Uterus (tissue), 4 donors: ENCODE results near the gene SLC5A4. TPM values are rescaled to one million over a fixed set of nuclear protein-coding genes. Genes with fewer than 3 reads are reported as not detected.

ENCODE experiments used
- DNase-seq, 2 donors: peaks; one replicate each; pipeline ENCODE4 v3.0.0-alpha.2; 2019 to 2020
- H3K27ac ChIP-seq, 2 donors: fragments of 200-600 bp; sonication (generic); 1 replicate in 1 of 2; 2 replicates in 1 of 2; pipeline ENCODE4 v1.5.1; 2016 to 2018
- H3K27me3 ChIP-seq, 2 donors: fragments of 200-600 bp; sonication (generic); one replicate each; pipeline ENCODE4 v1.5.1; 2018 to 2019; ENCODE audit warnings: control low read depth in 1 of 2
- H3K36me3 ChIP-seq, 2 donors: fragments of 200-600 bp; sonication (generic); one replicate each; pipeline ENCODE4 v1.5.1; 2019; ENCODE audit warnings: control low read depth in 1 of 2
- H3K4me1 ChIP-seq, 2 donors: fragments of 200-600 bp; sonication (generic); one replicate each; pipeline ENCODE4 v1.5.1; 2018 to 2019; ENCODE audit warnings: control low read depth in 1 of 2
- H3K4me3 ChIP-seq, 2 donors: fragments of 200-600 bp; sonication (generic); 1 replicate in 1 of 2; 2 replicates in 1 of 2; pipeline ENCODE4 v1.5.1; 2018 to 2019; ENCODE audit warnings: mild to moderate bottlenecking in 1 of 2
- H3K9me3 ChIP-seq, 2 donors: fragments of 200-600 bp; sonication (generic); one replicate each; pipeline ENCODE4 v1.5.1; 2019; ENCODE audit warnings: control low read depth in 1 of 2
- POLR2A ChIP-seq, 2 donors: fragments of 450-650 bp; IDR thresholded peaks; one replicate each; pipeline ENCODE4 v1.6.1; 2016; ENCODE audit warnings: antibody characterized with exemption in 2 of 2, mild to moderate bottlenecking in 1 of 2, moderate library complexity in 1 of 2
- intact Hi-C: fragments of 100-400 bp; cut with DNase I; formaldehyde crosslinking; loops from one replicate; pipeline ENCODE4 v1.15.1; 2023; ENCODE audit warnings: low total_unique reads
- small RNA-seq: library from RNA; depleted of rRNA; stranded (forward); fragments of <200 nt; gene quantifications from one replicate; pipeline ENCODE3, GENCODE V24; 2016
- total RNA-seq, 4 donors: library from RNA; depleted of rRNA in 3 of 4; stranded (reverse); fragments of >200 nt in 3 of 4; gene quantifications; one replicate each; pipeline versions ENCODE4 v1.1.0 to v1.2.4, GENCODE V29; 2014 to 2023
- TF ChIP-seq, protein P1 (sequence below), 4 experiments: fragments of 200-600 bp in 2 of 4; fragments of 450-650 bp in 2 of 4; sonication (generic) in 2 of 4; IDR thresholded peaks; one replicate each; pipeline ENCODE4 v1.5.1; 2016 to 2019; ENCODE audit warnings: antibody characterized with exemption in 4 of 4, mild to moderate bottlenecking in 2 of 4, moderate library complexity in 1 of 4
- donor health status: DM: yes; HTN: yes; CAD: no.

The SLC5A4 gene
- total RNA-seq, 4 donors from 2014 or later, result 4.7 to 4.9 TPM; not detected in 2

DNA sequence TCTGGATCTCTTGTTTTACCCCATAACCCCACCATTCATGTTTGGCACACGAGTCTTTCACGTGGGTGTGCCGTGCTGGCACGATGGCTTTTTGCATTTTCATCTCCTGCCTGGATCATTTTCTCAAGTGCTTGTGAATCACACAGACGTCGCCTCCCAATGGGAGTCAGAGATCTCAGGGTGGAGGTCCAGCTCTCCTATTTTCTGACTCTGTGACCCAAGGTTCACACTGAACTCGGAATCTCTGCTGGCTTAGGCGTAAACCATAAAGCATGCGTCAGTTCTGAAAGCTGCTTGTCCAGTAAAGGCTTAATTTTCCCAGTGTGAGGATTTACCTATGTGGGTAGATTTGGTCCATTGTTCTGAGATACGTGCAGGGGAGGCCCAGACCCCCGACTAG, 80.0 kb downstream of the SLC5A4 start:
- H3K4me3 ChIP-seq, result no peak overlapping the region
- intact Hi-C loops, result no loop called here
- H3K27ac ChIP-seq, result no peak overlapping the region
- no peak for DNase-seq
- H3K27me3 ChIP-seq, result no peaks in the 10 kb centered on the region
- H3K9me3 ChIP-seq, result no peaks in the 10 kb centered on the region
- TF ChIP-seq, protein P1, sequence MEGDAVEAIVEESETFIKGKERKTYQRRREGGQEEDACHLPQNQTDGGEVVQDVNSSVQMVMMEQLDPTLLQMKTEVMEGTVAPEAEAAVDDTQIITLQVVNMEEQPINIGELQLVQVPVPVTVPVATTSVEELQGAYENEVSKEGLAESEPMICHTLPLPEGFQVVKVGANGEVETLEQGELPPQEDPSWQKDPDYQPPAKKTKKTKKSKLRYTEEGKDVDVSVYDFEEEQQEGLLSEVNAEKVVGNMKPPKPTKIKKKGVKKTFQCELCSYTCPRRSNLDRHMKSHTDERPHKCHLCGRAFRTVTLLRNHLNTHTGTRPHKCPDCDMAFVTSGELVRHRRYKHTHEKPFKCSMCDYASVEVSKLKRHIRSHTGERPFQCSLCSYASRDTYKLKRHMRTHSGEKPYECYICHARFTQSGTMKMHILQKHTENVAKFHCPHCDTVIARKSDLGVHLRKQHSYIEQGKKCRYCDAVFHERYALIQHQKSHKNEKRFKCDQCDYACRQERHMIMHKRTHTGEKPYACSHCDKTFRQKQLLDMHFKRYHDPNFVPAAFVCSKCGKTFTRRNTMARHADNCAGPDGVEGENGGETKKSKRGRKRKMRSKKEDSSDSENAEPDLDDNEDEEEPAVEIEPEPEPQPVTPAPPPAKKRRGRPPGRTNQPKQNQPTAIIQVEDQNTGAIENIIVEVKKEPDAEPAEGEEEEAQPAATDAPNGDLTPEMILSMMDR (IDR thresholded peaks at IDR 0.05), result no peak
- TF ChIP-seq POLR2A (IDR thresholded peaks at IDR 0.05), result no peak
- no peaks in the 10 kb centered on the region for H3K4me1 ChIP-seq
- no peaks in the 10 kb centered on the region for H3K36me3 ChIP-seq

Small RNA genes lying within 50 kb of the gene (small RNA-seq; reads per million reads assigned to genes)
- not detected for gene RF02171

Other genes starting within 250 kb of the SLC5A4 start
- under 1 TPM in 2 of 4 donors, not detected in 2; 0.14 to 0.59 TPM for gene SLC5A1, start 212.1 kb downstream of the SLC5A4 start, total RNA-seq
- not detected for gene C22orf42, start 96.0 kb downstream of the SLC5A4 start, total RNA-seq
- not detected for gene RFPL2, start 50.3 kb downstream of the SLC5A4 start, total RNA-seq
- not detected for gene RFPL3, start 102.5 kb upstream of the SLC5A4 start, total RNA-seq
- 100 to 1,000 TPM in 2 of 4 donors, 10 to 100 TPM in 2; 57.2 to 118 (median 91.1) TPM for gene RTCB, start 156.9 kb upstream of the SLC5A4 start, total RNA-seq
- not detected for gene BPIFC, start 209.1 kb upstream of the SLC5A4 start, total RNA-seq
- gene FBXO7, start 219.5 kb upstream of the SLC5A4 start, total RNA-seq, result 10 to 100 TPM; 78.2 to 90.2 (median 80.0) TPM